IMR-90 (cell line): ENCODE results near the gene ITGB2. TPM values are rescaled to one million over a fixed set of nuclear protein-coding genes. Genes with fewer than 3 reads are reported as not detected.

Source experiments
- ATAC-seq: fragments of 200-7000 bp; cut with Tn5 transposase; 2 replicates; pipeline ENCODE4 v1.9.1; 2020; ENCODE audit warnings: low read depth, mild to moderate bottlenecking, moderate library complexity
- BruUV-seq: library from RNA; stranded (reverse); fragments of 400-500 nt; replicated peaks from 2 replicates; lab custom pipeline; 2021; lab: Mats Ljungman, UMichigan
- CTCF ChIA-PET: fragments of 300-600 bp; formaldehyde crosslinking; extraction: SDS; loops from one replicate; lab custom pipeline; 2021; ENCODE audit warnings: antibody characterized with exemption; lab: Yijun Ruan, JAX
- POLR2A ChIA-PET: fragments of 300-600 bp; sonication (Branson Sonifier 250); formaldehyde crosslinking; loops from one replicate; lab custom pipeline; 2022; ENCODE audit warnings: antibody characterized with exemption; ENCODE audit not compliant: unreplicated experiment; lab: Charles Lee
- DNase-seq: peaks from one replicate; pipeline ENCODE4 v3.0.0; 2013
- H2AFZ ChIP-seq: replicated peaks from 2 replicates; pipeline ENCODE3; 2013; ENCODE audit warnings: low read length, mild to moderate bottlenecking; ENCODE audit not compliant: poor library complexity
- H2AK5ac ChIP-seq: 2 replicates; pipeline ENCODE4 v1.6.1; 2013; ENCODE audit warnings: low read depth, low read length, inconsistent platforms
- H2AK9ac ChIP-seq: replicated peaks from 2 replicates; pipeline ENCODE3; 2013; ENCODE audit warnings: mild to moderate bottlenecking, low read depth, low read length, moderate library complexity; ENCODE audit not compliant: poor library complexity
- H2BK120ac ChIP-seq: 2 replicates; pipeline ENCODE4 v1.6.1; 2013; ENCODE audit warnings: low read depth, low read length, inconsistent platforms
- H2BK15ac ChIP-seq: 3 replicates; pipeline ENCODE4 v1.6.1; 2013; ENCODE audit warnings: low read depth, low read length, inconsistent platforms
- H2BK20ac ChIP-seq: 2 replicates; pipeline ENCODE4 v1.6.1; 2013; ENCODE audit warnings: low read depth, mild to moderate bottlenecking, inconsistent platforms, low read length, moderate library complexity
- H2BK5ac ChIP-seq: 2 replicates; pipeline ENCODE4 v1.6.1; 2013; ENCODE audit warnings: mild to moderate bottlenecking, low read depth, low read length, inconsistent platforms; ENCODE audit not compliant: poor library complexity, severe bottlenecking
- H3K14ac ChIP-seq: replicated peaks from 2 replicates; pipeline ENCODE4 v1.6.1; 2013; ENCODE audit warnings: low read depth, low read length, inconsistent platforms
- H3K18ac ChIP-seq: 2 replicates; pipeline ENCODE4 v1.6.1; 2013; ENCODE audit warnings: low read depth, low read length, control low read depth
- H3K23ac ChIP-seq: 2 replicates; pipeline ENCODE4 v1.6.1; 2013; ENCODE audit warnings: low read depth, low read length, inconsistent platforms
- H3K27ac ChIP-seq: 2 replicates; pipeline ENCODE4 v1.5.1; 2013; ENCODE audit warnings: mild to moderate bottlenecking, control low read depth, low read length; ENCODE audit not compliant: insufficient read depth
- H3K27me3 ChIP-seq: 2 replicates; pipeline ENCODE4 v1.6.1; 2013; ENCODE audit warnings: low read length; ENCODE audit not compliant: control insufficient read depth, insufficient read depth
- H3K36me3 ChIP-seq: 2 replicates; pipeline ENCODE4 v1.6.1; 2013; ENCODE audit warnings: low read length, mixed read lengths; ENCODE audit not compliant: control insufficient read depth, insufficient read depth
- H3K4ac ChIP-seq: 2 replicates; pipeline ENCODE4 v1.6.1; 2013; ENCODE audit warnings: low read depth, low read length, inconsistent platforms
- H3K4me1 ChIP-seq: 2 replicates; pipeline ENCODE4 v1.6.1; 2013; ENCODE audit warnings: low read length, mixed read lengths; ENCODE audit not compliant: control insufficient read depth, insufficient read depth
- H3K4me2 ChIP-seq: 2 replicates; pipeline ENCODE4 v1.6.1; 2013; ENCODE audit warnings: low read depth, mild to moderate bottlenecking, control low read depth, low read length, moderate library complexity
- H3K4me3 ChIP-seq: 2 replicates; pipeline ENCODE4 v1.5.1; 2013; ENCODE audit warnings: low read depth, mild to moderate bottlenecking, control low read depth, low read length, moderate library complexity; ENCODE audit not compliant: insufficient read depth
- H3K56ac ChIP-seq: 2 replicates; pipeline ENCODE4 v1.6.1; 2013; ENCODE audit warnings: low read length, inconsistent platforms; ENCODE audit not compliant: insufficient read depth; ENCODE audit errors: extremely low read depth
- H3K79me1 ChIP-seq, 2 experiments: 2 replicates each; pipeline ENCODE4 v1.6.1; 2013; ENCODE audit warnings: low read length in 2 of 2, inconsistent platforms in 1 of 2, low read depth in 1 of 2
- H3K9ac ChIP-seq: 2 replicates; pipeline ENCODE4 v1.6.1; 2013; ENCODE audit warnings: low read depth, low read length, control low read depth
- H3K9me1 ChIP-seq: 2 replicates; pipeline ENCODE4 v1.6.1; 2013; ENCODE audit warnings: low read length, inconsistent platforms; ENCODE audit not compliant: insufficient read depth
- H3K9me3 ChIP-seq: 2 replicates; pipeline ENCODE4 v1.6.1; 2013; ENCODE audit warnings: low read length; ENCODE audit not compliant: control insufficient read depth, insufficient read depth
- H4K20me1 ChIP-seq: 2 replicates; pipeline ENCODE4 v1.6.1; 2013; ENCODE audit warnings: low read length, inconsistent platforms; ENCODE audit not compliant: insufficient read depth
- H4K5ac ChIP-seq: 2 replicates; pipeline ENCODE4 v1.6.1; 2013; ENCODE audit warnings: mild to moderate bottlenecking, low read depth, low read length, control low read depth
- H4K8ac ChIP-seq, 2 experiments: 2 replicates each; pipeline ENCODE4 v1.6.1; 2013; ENCODE audit warnings: low read depth in 2 of 2, low read length in 2 of 2, control low read depth in 1 of 2, inconsistent platforms in 1 of 2
- H4K91ac ChIP-seq: 2 replicates; pipeline ENCODE4 v1.6.1; 2013; ENCODE audit warnings: low read depth, low read length, inconsistent platforms; ENCODE audit not compliant: insufficient read depth
- BHLHE40 ChIP-seq: fragments of 150-350 bp; IDR thresholded peaks from 2 replicates; pipeline ENCODE4 v1.6.1; 2016; ENCODE audit warnings: mild to moderate bottlenecking, low read depth, low read length
- CHD1 ChIP-seq: IDR thresholded peaks from 2 replicates; pipeline ENCODE4 v1.6.1; 2012; ENCODE audit warnings: low read depth, low read length, improper control_type of control experiment
- CTCF ChIP-seq: conservative IDR thresholded peaks from 2 replicates; pipeline ENCODE4 v1.5.1; 2012; ENCODE audit warnings: mild to moderate bottlenecking, low read depth, low read length, improper control_type of control experiment
- ELK1 ChIP-seq: fragments of 150-350 bp; IDR thresholded peaks from 2 replicates; pipeline ENCODE4 v1.6.1; 2016; ENCODE audit warnings: low read depth, mild to moderate bottlenecking, low read length, moderate library complexity, borderline replicate concordance
- FOS ChIP-seq: fragments of 150-350 bp; IDR thresholded peaks from 2 replicates; pipeline ENCODE4 v1.6.1; 2016; ENCODE audit warnings: low read depth, low read length
- MAFK ChIP-seq: IDR thresholded peaks from 2 replicates; pipeline ENCODE4 v1.6.1; 2012; ENCODE audit warnings: low read depth, low read length, improper control_type of control experiment
- MXI1 ChIP-seq: IDR thresholded peaks from 2 replicates; pipeline ENCODE4 v1.6.1; 2012; ENCODE audit warnings: low read depth, mild to moderate bottlenecking, low read length, moderate library complexity, borderline replicate concordance
- NFE2L2 ChIP-seq: fragments of 150-350 bp; IDR thresholded peaks from 2 replicates; pipeline ENCODE4 v1.6.1; 2016; ENCODE audit warnings: low read depth, mild to moderate bottlenecking, low read length
- POLR2A ChIP-seq: IDR thresholded peaks from 2 replicates; pipeline ENCODE4 v1.6.1; 2012; ENCODE audit warnings: mild to moderate bottlenecking, low read depth, low read length
- RAD21 ChIP-seq: IDR thresholded peaks from 2 replicates; pipeline ENCODE4 v1.6.1; 2012; ENCODE audit warnings: low read length, improper control_type of control experiment
- RFX5 ChIP-seq: IDR thresholded peaks from 2 replicates; pipeline ENCODE4 v1.8.0; 2012; ENCODE audit warnings: low read depth, mild to moderate bottlenecking, low read length, moderate library complexity
- USF2 ChIP-seq: fragments of 150-350 bp; IDR thresholded peaks from 2 replicates; pipeline ENCODE4 v1.6.1; 2017; ENCODE audit warnings: mild to moderate bottlenecking, antibody characterized with exemption, low read length, low read depth
- WGBS, 2 experiments: methylation state at CpG; one replicate each; pipeline versions ENCODE4 v1.1.5 to v1.1.7; 2013; ENCODE audit warnings: missing lambda C conversion rate in 2 of 2; ENCODE audit not compliant: insufficient read length in 1 of 2; ENCODE audit errors: extremely low coverage in 2 of 2; 5-methylcytosine and 5-hydroxymethylcytosine counted together
- dilution Hi-C: fragments of 300-500 bp; cut with HindIII; formaldehyde crosslinking; loops from one replicate; pipeline ENCODE4 v1.14.3; 2018; ENCODE audit warnings: low sequenced_read_pairs; ENCODE audit not compliant: unreplicated experiment
- in situ Hi-C: fragments of 300-500 bp; cut with MboI; formaldehyde crosslinking; loops from 3 replicates; pipeline ENCODE4 v1.14.3; 2019; ENCODE audit warnings: low sequenced_read_pairs, inconsistent platforms, mixed read lengths
- intact Hi-C: fragments of 100-400 bp; cut with micrococcal nuclease; formaldehyde crosslinking; loops from 2 replicates; pipeline ENCODE4 v1.10.0; 2022
- polyA plus RNA-seq, 3 experiments: library from polyadenylated mRNA; depleted of rRNA; stranded (reverse); fragments of >200 nt; gene quantifications; 2 replicates each; pipeline ENCODE4 v1.2.3, GENCODE V29; 2012; ENCODE audit warnings: low replicate concordance in 1 of 3
- total RNA-seq: library from RNA; depleted of rRNA; stranded (reverse); fragments of >200 nt; gene quantifications from 2 replicates; pipeline ENCODE4 v1.2.3, GENCODE V29; 2012

Gene ITGB2
- total and polyA plus RNA-seq, 2 of the 4 experiments (the other 2 are of a cell fraction), result 0.14 TPM; not detected in 1

- Histone ChIP-seq H4K20me1 (peaks cover 15% of the 10 kb centered on the region), H3K4me1 (peaks cover 2% of the 10 kb centered on the region; the same call in 1 of the 2 replicates), H3K9me3 (no peaks in the 10 kb centered on the region), H3K9me1 (peaks cover 13% of the 10 kb centered on the region; the same call in 1 of the 2 replicates), H3K4me2 (no peak overlapping the region), H3K23ac (no peak overlapping the region), H3K56ac (no peak overlapping the region), H3K79me1 (peaks cover 29 to 35% of the 10 kb centered on the region in 2 experiments), H3K27me3 (peaks cover 4% of the 10 kb centered on the region; the same call in 1 of the 2 replicates), H4K8ac (no peak overlapping the region), H3K18ac (no peak overlapping the region), H2BK15ac (no peak overlapping the region), H4K5ac (no peak overlapping the region), H2BK120ac (no peak overlapping the region), H4K91ac (no peak overlapping the region), H2AK9ac (no peak overlapping the region), H3K14ac (no peak overlapping the region), H2BK5ac (no peak overlapping the region), H3K9ac (no peak overlapping the region), H3K4me3 (no peak overlapping the region), H3K4ac (no peak overlapping the region), H3K36me3 (peaks cover 35% of the 10 kb centered on the region), H2AK5ac (no peak overlapping the region), H3K27ac (no peak overlapping the region), H2BK20ac (no peak overlapping the region), H2AFZ (no peak overlapping the region)
- intact Hi-C loops (no loop called here), dilution Hi-C loops (no loop called here), in situ Hi-C loops (no loop called here)
- 97% methylated on average over 31 of the region's 36 CpGs; no CpG with 5 or more reads in 1 of the 2 experiments for WGBS, 2 experiments
- ATAC-seq, result no peak
- no peak for DNase-seq
- TF ChIP-seq NFE2L2 (no peak), CTCF (no peak), FOS (no peak), BHLHE40 (no peak), MXI1 (no peak), RFX5 (no peak), ELK1 (no peak), MAFK (no peak), RAD21 (no peak), USF2 (no peak), CHD1 (no peak), POLR2A (no peak)
- no TSS peak for BruUV-seq
- CTCF ChIA-PET, result no interaction called here
- POLR2A ChIA-PET, result no interaction called here
These were observed 71.7 kb downstream of the ITGB2 start for GRCh38 chr21:44848821-44849521.
